Posterior vena cava (tissue), 2 donors: ENCODE measurements around the gene ADAM12. TPM values are rescaled to one million over a fixed set of nuclear protein-coding genes. Genes with fewer than 3 reads are reported as not detected.
A peak's percentile ranks its signal among the peaks of the same experiment; 100 is the strongest.

Experiments
- DNase-seq: peaks from one replicate; pipeline ENCODE4 v3.0.0-alpha.2; 2020; ENCODE audit warnings: low spot score
- intact Hi-C, 2 donors: fragments of 100-400 bp; cut with DNase I; formaldehyde crosslinking; loops; one replicate each; pipeline versions ENCODE4 v1.14.1 to v1.14.2; 2022 to 2023
- total RNA-seq, 2 donors: library from RNA; stranded (reverse); fragmentation: NEBNext Ultra II Directional; extraction: Animal tissue kit (Norgen Biotek cat#: 25700); gene quantifications; one replicate each; pipeline ENCODE4 v1.2.1, GENCODE V29; 2021
- donor health status: DM: yes; HTN: yes; CAD: no.
- donor health status: DM: yes; HTN: yes; CAD: no.

ADAM12 gene
- total RNA-seq, 2 donors from 2014 or later: 2.2 to 2.8 TPM

GRCh38 chr10:126408953-126409641, 20.8 kb upstream of the ADAM12 start:
- intact Hi-C loops: no loop called here
- no peak for DNase-seq

- intact Hi-C loops: no loop called here
- DNase-seq: no peak
Observed at GRCh38 chr10:126407831-126408230, 19.6 kb upstream of the ADAM12 start.

- no peak for DNase-seq
- intact Hi-C loops: no loop called here
Observed at GRCh38 chr10:126405239-126405775, 17.0 kb upstream of the ADAM12 start.

GRCh38 chr10:126402721-126403695, 14.7 kb upstream of the ADAM12 start:
- intact Hi-C loops: no loop called here
- DNase-seq: no peak

- intact Hi-C loops: no loop called here
- DNase-seq: no peak
Observed at GRCh38 chr10:126400641-126401040, 12.4 kb upstream of the ADAM12 start.

- intact Hi-C loops: no loop called here
- no peak for DNase-seq
Observed at GRCh38 chr10:126398924-126399323, 10.6 kb upstream of the ADAM12 start.

GRCh38 chr10:126398383-126398743, 10.1 kb upstream of the ADAM12 start:
- no peak for DNase-seq
- intact Hi-C loops: no loop called here

- intact Hi-C loops: no loop called here
- no peak for DNase-seq
Observed at GRCh38 chr10:126397640-126398382, 9.5 kb upstream of the ADAM12 start.

- DNase-seq: no peak
- intact Hi-C loops: no loop called here
Observed at GRCh38 chr10:126397156-126397555, 8.9 kb upstream of the ADAM12 start.

- intact Hi-C loops: no loop called here
- DNase-seq: no peak
Observed at GRCh38 chr10:126394948-126395347, 6.7 kb upstream of the ADAM12 start.

- intact Hi-C loops: loop anchor here in 1 of 2 donors (2.0 kb wide), 1 partner anchor 72 kb away; no protein-coding TSS in a partner anchor
- DNase-seq: no peak
Observed at GRCh38 chr10:126393076-126393475, 4.8 kb upstream of the ADAM12 start.

- intact Hi-C loops: loop anchor here in 1 of 2 donors (2.0 kb wide), 1 partner anchor 72 kb away; no protein-coding TSS in a partner anchor
- no peak for DNase-seq
Observed at GRCh38 chr10:126392469-126392868, 4.2 kb upstream of the ADAM12 start.

- intact Hi-C loops: loop anchor here in 1 of 2 donors (2.0 kb wide), 1 partner anchor 73 kb away; no protein-coding TSS in a partner anchor
- DNase-seq: no peak
Observed at GRCh38 chr10:126392068-126392467, 3.8 kb upstream of the ADAM12 start.

GRCh38 chr10:126391192-126391885, 3.1 kb upstream of the ADAM12 start:
- intact Hi-C loops: no loop called here
- DNase-seq: no peak

GRCh38 chr10:126390324-126390723, 2.0 kb upstream of the ADAM12 start:
- DNase-seq: no peak
- intact Hi-C loops: no loop called here

GRCh38 chr10:126387041-126387921, 996 bp downstream of the ADAM12 start:
- intact Hi-C loops: loop anchor here in 1 of 2 donors (2.0 kb wide), 1 partner anchor 404 kb away; no protein-coding TSS in a partner anchor
- DNase-seq: peak; percentile 89

- no peak for DNase-seq
- intact Hi-C loops: no loop called here
Observed at GRCh38 chr10:126384269-126384873, 3.9 kb downstream of the ADAM12 start.
